Measurements from ENCODE around the gene ATG7. TPM values are rescaled to one million over a fixed set of nuclear protein-coding genes. Genes with fewer than 3 reads are reported as not detected.

The ATG7 gene
- polyA plus RNA-seq, 2 of the 4 experiments (the other 2 are of a cell fraction), result 27.2 to 41.2 TPM

GRCh38 chr3:11602886-11603527 lies 330.8 kb downstream of the ATG7 start:
- FAIRE-seq (no peak), DNase-seq (ENCODE audit: low read depth in 1 of 2, low spot score in 1 of 2) (no peak), ATAC-seq (no peak)
- Histone ChIP-seq H3K4me1 (peaks cover 46% of the 10 kb centered on the region), H3K4me3 (no peak overlapping the region), H3K27ac (peak overlapping the region in 1 of 2 experiments; percentile 39; a peak in 2 of 6 replicates), H3K4me2 (no peak overlapping the region), H3K9me3 (no peaks in the 10 kb centered on the region)
- TF ChIP-seq FOSL2 (IDR thresholded peaks at IDR 0.05) (no peak), FOSL2 (CRISPR knock-in tag; IDR thresholded peaks at IDR 0.05) (no peak), RCOR1 (IDR thresholded peaks at IDR 0.05; ENCODE audit: low read depth, low read length) (no peak), JUNB (IDR thresholded peaks at IDR 0.05) (no peak), MAFK (IDR thresholded peaks at IDR 0.05; ENCODE audit: partially characterized antibody) (no peak), SREBF2 (IDR thresholded peaks at IDR 0.05) (no peak), HDAC2 (IDR thresholded peaks at IDR 0.05) (no peak), REST (IDR thresholded peaks at IDR 0.05) (no peak), TP53 (CRISPR knock-in tag; IDR thresholded peaks at IDR 0.05) (no peak), MAZ (IDR thresholded peaks at IDR 0.05; ENCODE audit: borderline replicate concordance, low read depth, low read length) (no peak), USF2 (IDR thresholded peaks at IDR 0.05) (no peak), BCL3 (IDR thresholded peaks at IDR 0.05) (no peak), EHF (CRISPR knock-in tag; IDR thresholded peaks at IDR 0.05) (no peak), CBX2 (IDR thresholded peaks at IDR 0.05; ENCODE audit: borderline replicate concordance, low read depth) (no peak)
- POLR2A ChIA-PET, result no interaction called here
- CTCF ChIA-PET, result no interaction called here
- 94% methylated on average over 5 of the region's 5 CpGs for WGBS (ENCODE audit: missing lambda C conversion rate)

GRCh38 chr3:11603628-11604027 lies 331.4 kb downstream of the ATG7 start:
- no peak for ATAC-seq
- CTCF ChIA-PET, result no interaction called here
- no peak overlapping the region for H3K4me2 ChIP-seq
- H3K27ac ChIP-seq, result peak overlapping the region in 1 of 2 experiments; percentile 39; a peak in 2 of 6 replicates
- H3K4me3 ChIP-seq, result no peak overlapping the region
- TF ChIP-seq RAD21 (conservative IDR thresholded peaks at IDR 0.05 in 1 of 2, IDR thresholded peaks at IDR 0.05 in 1 of 2), result no peak
- TF ChIP-seq SREBF2 (IDR thresholded peaks at IDR 0.05), result no peak
- TF ChIP-seq REST (IDR thresholded peaks at IDR 0.05), result no peak
- no peak for TF ChIP-seq JUN (IDR thresholded peaks at IDR 0.05)
- TF ChIP-seq HEYL (CRISPR knock-in tag; IDR thresholded peaks at IDR 0.05), result no peak
- no peak for TF ChIP-seq RFX5 (IDR thresholded peaks at IDR 0.05)
- no peak for TF ChIP-seq POLR2A (IDR thresholded peaks at IDR 0.05; ENCODE audit: low read length)
- no peak for TF ChIP-seq CBX8 (IDR thresholded peaks at IDR 0.05)
- TF ChIP-seq CEBPB (IDR thresholded peaks at IDR 0.05), result no peak
- TF ChIP-seq KDM5A (IDR thresholded peaks at IDR 0.05), result no peak
- TF ChIP-seq FOSL2 (IDR thresholded peaks at IDR 0.05), result no peak
- no peak for TF ChIP-seq FOSL2 (CRISPR knock-in tag; IDR thresholded peaks at IDR 0.05)
- no peak for TF ChIP-seq EP300 (IDR thresholded peaks at IDR 0.05)
- TF ChIP-seq ZSCAN20 (CRISPR knock-in tag; IDR thresholded peaks at IDR 0.05), result no peak
- no peak for TF ChIP-seq HOXB13 (CRISPR knock-in tag; IDR thresholded peaks at IDR 0.05; ENCODE audit: low read depth)
- no peak for TF ChIP-seq HES2 (IDR thresholded peaks at IDR 0.05)
- TF ChIP-seq PBX3 (IDR thresholded peaks at IDR 0.05), result no peak
- peaks cover 46% of the 10 kb centered on the region for H3K4me1 ChIP-seq
- 79% methylated on average over 9 of the region's 9 CpGs for WGBS (ENCODE audit: missing lambda C conversion rate)
- no peak for FAIRE-seq
- POLR2A ChIA-PET, result no interaction called here
- no peaks in the 10 kb centered on the region for H3K9me3 ChIP-seq
- DNase-seq (ENCODE audit: low read depth in 1 of 2, low spot score in 1 of 2), result peak in 1 of 2 experiments; percentile 25

Data from A549 (cell line).